K562 (cell line): ENCODE measurements around the gene GARNL3. TPM values are rescaled to one million over a fixed set of nuclear protein-coding genes. Genes with fewer than 3 reads are reported as not detected.

ENCODE experiments used
- ATAC-seq: fragments of 200-7000 bp; cut with Tn5 transposase; 3 replicates; pipeline ENCODE4 v1.9.1; 2020; ENCODE audit warnings: moderate library complexity
- BruUV-seq: library from RNA; stranded (reverse); fragments of 400-500 nt; replicated peaks from 2 replicates; lab custom pipeline; 2021; lab: Mats Ljungman, UMichigan
- CTCF ChIA-PET: fragments of 300-600 bp; formaldehyde crosslinking; extraction: SDS; loops from one replicate; lab custom pipeline; 2021; ENCODE audit warnings: low intra/inter-chr PET ratio; lab: Yijun Ruan, JAX
- POLR2A ChIA-PET: fragments of 300-600, 350-650 bp; sonication (Branson Sonifier 250); formaldehyde crosslinking; extraction: SDS; loops from one replicate; lab custom pipeline; 2021; ENCODE audit warnings: antibody characterized with exemption, inconsistent platforms; lab: Yijun Ruan, JAX
- DNase-seq, 4 experiments: peaks; one replicate each; pipeline versions ENCODE4 v3.0.0 to v3.0.0-alpha.2; 2011 to 2018; ENCODE audit warnings: low spot score in 3 of 4, mixed read lengths in 3 of 4; ENCODE audit errors: extremely low read depth in 1 of 4
- FAIRE-seq: peaks from 2 replicates; lab custom pipeline; 2011; peaks lifted over from hg19 to GRCh38; lab: Jason Lieb, UNC
- H2AFZ ChIP-seq: 2 replicates; pipeline ENCODE4 v1.6.0; 2011; ENCODE audit warnings: low read depth, low read length, control low read depth, inconsistent platforms
- H3K27ac ChIP-seq: fragments of 200-600 bp; 3 replicates; pipeline ENCODE4 v1.8.0; 2011; ENCODE audit warnings: low read depth, mild to moderate bottlenecking, control low read depth, inconsistent platforms, low read length, moderate library complexity, mixed read lengths; ENCODE audit errors: extremely low read depth
- H3K27me3 ChIP-seq, 2 experiments: fragments of 300-600 bp in 1 of 2; 2 replicates in 1 of 2; 3 replicates in 1 of 2; pipeline versions ENCODE4 v1.6.0 to v1.8.0; 2011; ENCODE audit warnings: inconsistent platforms in 2 of 2, low read length in 2 of 2, mild to moderate bottlenecking in 1 of 2, mixed read lengths in 1 of 2, moderate library complexity in 1 of 2; ENCODE audit not compliant: control insufficient read depth in 2 of 2, insufficient read depth in 2 of 2
- H3K36me3 ChIP-seq: fragments of 300-600 bp; 3 replicates; pipeline ENCODE4 v1.8.0; 2011; ENCODE audit warnings: mild to moderate bottlenecking, low read length, inconsistent platforms; ENCODE audit not compliant: control insufficient read depth, insufficient read depth
- H3K4me1 ChIP-seq, 2 experiments: fragments of 200-600 bp in 1 of 2; replicated peaks in 1 of 2; 2 replicates in 1 of 2; 3 replicates in 1 of 2; pipeline versions ENCODE4 v1.5.1 to v1.8.0; 2011; ENCODE audit warnings: inconsistent platforms in 2 of 2, low read length in 2 of 2, mild to moderate bottlenecking in 1 of 2, mixed read lengths in 1 of 2, moderate library complexity in 1 of 2; ENCODE audit not compliant: control insufficient read depth in 2 of 2, insufficient read depth in 2 of 2
- H3K4me2 ChIP-seq: 2 replicates; pipeline ENCODE4 v1.6.1; 2011; ENCODE audit warnings: low read length, control low read depth, inconsistent platforms, mixed read lengths; ENCODE audit not compliant: insufficient read depth
- H3K4me3 ChIP-seq: fragments of 200-600 bp; sonication (generic), shearing (Covaris generic); 2 replicates; pipeline ENCODE4 v1.5.1; 2016; ENCODE audit warnings: control low read depth, inconsistent platforms
- H3K79me2 ChIP-seq: fragments of 200-600 bp; 3 replicates; pipeline ENCODE4 v1.8.0; 2011; ENCODE audit warnings: low read length, inconsistent platforms; ENCODE audit not compliant: control insufficient read depth, insufficient read depth
- H3K9ac ChIP-seq, 2 experiments: 2 replicates each; pipeline versions ENCODE4 v1.6.0 to v1.6.1; 2011; ENCODE audit warnings: low read depth in 2 of 2, low read length in 2 of 2, control low read depth in 1 of 2, inconsistent platforms in 1 of 2, mild to moderate bottlenecking in 1 of 2, mixed read lengths in 1 of 2; ENCODE audit not compliant: insufficient read depth in 1 of 2
- H3K9me1 ChIP-seq: one replicate; pipeline ENCODE4 v1.6.0; 2011; ENCODE audit warnings: inconsistent platforms, mild to moderate bottlenecking, low read length, moderate library complexity; ENCODE audit not compliant: control insufficient read depth, insufficient read depth
- H3K9me3 ChIP-seq: replicated peaks from 2 replicates; pipeline ENCODE4 v1.5.1; 2011; ENCODE audit warnings: low read depth, low read length, inconsistent platforms; ENCODE audit not compliant: control insufficient read depth, insufficient read depth
- H4K20me1 ChIP-seq: replicated peaks from 2 replicates; pipeline ENCODE4 v1.6.1; 2011; ENCODE audit warnings: low read length, inconsistent platforms, mixed read lengths; ENCODE audit not compliant: control insufficient read depth, insufficient read depth
- ADNP ChIP-seq: fragments of 200-800 bp; sonication (Bioruptor generic); IDR thresholded peaks from 2 replicates; pipeline ENCODE4 v1.6.1; 2016; ENCODE audit warnings: missing genetic modification characterization, missing compliant biosample characterization
- C11orf30 ChIP-seq: fragments of 450-650 bp; IDR thresholded peaks from 2 replicates; pipeline ENCODE4 v1.6.1; 2016; ENCODE audit warnings: low read depth, mild to moderate bottlenecking
- GTF2A2 ChIP-seq: IDR thresholded peaks from 2 replicates; pipeline ENCODE4 v1.6.1; 2016; ENCODE audit warnings: mild to moderate bottlenecking, missing genetic modification characterization, missing compliant biosample characterization
- HIVEP1 ChIP-seq: fragments of 250-450 bp; sonication (Bioruptor Pico); IDR thresholded peaks from 2 replicates; pipeline ENCODE4 v1.4.0; 2020; ENCODE audit warnings: mild to moderate bottlenecking
- NFE2 ChIP-seq: IDR thresholded peaks from 2 replicates; pipeline ENCODE4 v1.6.1; 2014; ENCODE audit warnings: antibody characterized with exemption, low read depth
- RFX1 ChIP-seq: fragments of 450-650 bp; IDR thresholded peaks from 2 replicates; pipeline ENCODE4 v1.6.1; 2016; ENCODE audit warnings: mild to moderate bottlenecking, moderate library complexity
- RHOXF2B ChIP-seq: fragments of 250-450 bp; sonication (Bioruptor Pico); conservative IDR thresholded peaks from 2 replicates; pipeline ENCODE4 v1.5.1; 2021
- SETDB1 ChIP-seq: IDR thresholded peaks from one replicate; pipeline ENCODE4 v1.6.1; 2012; ENCODE audit warnings: low read length, control low read depth, inconsistent platforms
- SMAD3 ChIP-seq: fragments of 450-650 bp; formaldehyde crosslinking; conservative IDR thresholded peaks from 2 replicates; pipeline ENCODE4 v1.4.0; 2020; ENCODE audit warnings: mild to moderate bottlenecking
- SPI1 ChIP-seq: IDR thresholded peaks from 2 replicates; pipeline ENCODE4 v1.6.1; 2011; ENCODE audit warnings: low read depth, low read length, control low read depth, borderline replicate concordance
- TAF7 ChIP-seq: fragments of 450-650 bp; IDR thresholded peaks from 2 replicates; pipeline ENCODE4 v1.6.1; 2016; ENCODE audit warnings: missing genetic modification characterization, missing compliant biosample characterization
- TFAM ChIP-seq: fragments of 250-450 bp; sonication (Bioruptor Pico); conservative IDR thresholded peaks from 2 replicates; pipeline ENCODE4 v1.5.0; 2021; ENCODE audit warnings: mild to moderate bottlenecking, moderate library complexity
- TOE1 ChIP-seq, 2 experiments: fragments of 450-650 bp in 1 of 2; sonication (generic) in 1 of 2; formaldehyde crosslinking in 1 of 2; IDR thresholded peaks; 2 replicates each; pipeline versions ENCODE4 v1.7.1 to v1.8.0; 2016 to 2022; ENCODE audit warnings: borderline replicate concordance in 2 of 2, mild to moderate bottlenecking in 2 of 2, antibody characterized with exemption in 1 of 2, inconsistent platforms in 1 of 2, low read depth in 1 of 2, missing genetic modification reagents in 1 of 2, moderate library complexity in 1 of 2
- ZFP36 ChIP-seq: fragments of 150-350 bp; IDR thresholded peaks from 2 replicates; pipeline ENCODE4 v1.6.1; 2018; ENCODE audit warnings: low read length, low read depth; ENCODE audit not compliant: partially characterized antibody
- ZNF274 ChIP-seq: IDR thresholded peaks from 2 replicates; pipeline ENCODE4 v1.6.1; 2011; ENCODE audit warnings: low read depth, mild to moderate bottlenecking, low read length, moderate library complexity, borderline replicate concordance
- ZNF384 ChIP-seq: IDR thresholded peaks from 2 replicates; pipeline ENCODE4 v1.6.1; 2012; ENCODE audit warnings: low read depth, low read length, improper control_type of control experiment
- ZNF583 ChIP-seq: fragments of 250-450 bp; sonication (Bioruptor Pico); IDR thresholded peaks from 2 replicates; pipeline ENCODE4 v1.4.0; 2020
- WGBS: fragments of 100-300 bp; shearing (Covaris generic); methylation state at CpG from one replicate; pipeline ENCODE4 v1.1.6; 2016; ENCODE audit warnings: low coverage, mixed read lengths; ENCODE audit not compliant: insufficient coverage; ENCODE audit errors: missing lambda C conversion rate; 5-methylcytosine and 5-hydroxymethylcytosine counted together
- in situ Hi-C: fragments of 300-500 bp; cut with MboI; formaldehyde crosslinking; loops from 4 replicates; pipeline ENCODE4 v1.15.0; 2018; ENCODE audit warnings: inconsistent platforms, mixed read lengths
- intact Hi-C: fragments of 100-400 bp; cut with micrococcal nuclease; formaldehyde crosslinking; loops from 2 replicates; pipeline ENCODE4 v1.14.2; 2022
- polyA plus RNA-seq, 8 experiments: library from polyadenylated mRNA; depleted of rRNA in 4 of 8; stranded (reverse) in 5 of 8; unstranded in 3 of 8; fragments of >200 nt; fragmentation: Nextera tagmentation in 2 of 8; fragmentation: Illumina TruSeq in 1 of 8; extraction: Ambion mirVana in 2 of 8; extraction: Trizol in 1 of 8; gene quantifications; 2 replicates each; pipeline versions ENCODE4 v1.2.1 to v1.2.3, GENCODE V29; 2011 to 2014; ENCODE audit warnings: inconsistent platforms in 1 of 8, missing spikeins in 1 of 8
- total RNA-seq, 7 experiments: library from RNA; depleted of rRNA in 6 of 7; stranded (reverse); fragments of >200 nt in 6 of 7; fragmentation: Illumina TruSeq in 2 of 7; extraction: Trizol in 2 of 7; gene quantifications; 2 replicates each; pipeline versions ENCODE4 v1.2.1 to v1.2.3, GENCODE V29; 2011 to 2021; ENCODE audit warnings: low replicate concordance in 1 of 7
- TF ChIP-seq, protein P1 (sequence below): sonication (generic); formaldehyde crosslinking; IDR thresholded peaks from 2 replicates; pipeline ENCODE4 v1.8.0; 2022; ENCODE audit warnings: mild to moderate bottlenecking, missing genetic modification reagents, borderline replicate concordance
- TF ChIP-seq, protein P2 (sequence below): IDR thresholded peaks from 2 replicates; pipeline ENCODE4 v1.6.1; 2011; ENCODE audit warnings: borderline replicate concordance, low read depth, mild to moderate bottlenecking, moderate library complexity, low read length; ENCODE audit not compliant: insufficient read depth, poor library complexity, severe bottlenecking
- TF ChIP-seq, protein P3 (sequence below): sonication (generic); formaldehyde crosslinking; IDR thresholded peaks from 2 replicates; pipeline ENCODE4 v1.9.0; 2022; ENCODE audit warnings: mild to moderate bottlenecking, missing genetic modification reagents

The GARNL3 gene
- total and polyA plus RNA-seq, 9 of the 15 experiments (the other 6 are each of a cell fraction or from before 2014, with no cell fraction given) = 0.35 to 2.7 (median 1.6) TPM

DNA sequence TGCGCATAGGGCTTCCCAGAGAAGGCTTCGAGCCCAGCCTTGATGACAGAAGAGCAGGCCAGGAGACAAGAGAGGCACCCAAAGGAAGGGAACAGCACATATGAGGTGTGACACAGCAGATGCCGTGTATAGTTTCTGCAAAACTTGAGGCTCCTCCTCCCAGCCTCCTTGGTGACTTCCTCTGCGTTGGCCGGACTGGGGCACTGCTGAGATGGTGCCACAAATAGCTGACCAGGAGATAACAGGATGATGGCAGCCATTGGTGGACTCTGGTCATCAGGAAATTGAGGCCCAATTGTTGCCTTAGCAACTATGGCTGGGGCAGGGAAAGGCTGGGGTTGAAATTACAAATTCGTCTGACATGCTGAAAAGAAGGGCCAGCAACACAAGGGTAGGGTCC is 154.8 kb downstream of the GARNL3 start:
- Histone ChIP-seq H3K4me1 (peaks cover 29 to 30% of the 10 kb centered on the region in 2 experiments), H3K9me1 (no peaks in the 10 kb centered on the region), H4K20me1 (0 out of 2 replicates have a peak, but pooled peaks cover 4% of the 10 kb centered on the region), H3K4me3 (no peak overlapping the region), H3K9me3 (no peaks in the 10 kb centered on the region), H2AFZ (no peak overlapping the region), H3K79me2 (peaks cover 15% of the 10 kb centered on the region), H3K9ac (peak overlapping the region in 1 of 2 experiments; percentile 55; a peak in 1 of 4 replicates), H3K27me3 (no peaks in the 10 kb centered on the region), H3K36me3 (no peaks in the 10 kb centered on the region), H3K4me2 (no peak overlapping the region), H3K27ac (no peak overlapping the region)
- DNase-seq (peak in 1 of 4 experiments; percentile 21), ATAC-seq (no peak), FAIRE-seq (no peak)
- intact Hi-C loops = loop anchor here (2.0 kb wide), 1 partner anchor 59 kb away; no protein-coding TSS in a partner anchor
- ChIA-PET CTCF (no interaction called here), POLR2A (interaction anchor here (0.7 kb wide), 1 partner anchor 41 kb away, joined by 3 read pairs; no protein-coding TSS in a partner anchor)
- in situ Hi-C loops = no loop called here
- no TSS peak for BruUV-seq
- 27% methylated on average over 5 of the region's 6 CpGs for WGBS
- TF ChIP-seq GTF2A2 = no peak
- TF ChIP-seq, protein P1, sequence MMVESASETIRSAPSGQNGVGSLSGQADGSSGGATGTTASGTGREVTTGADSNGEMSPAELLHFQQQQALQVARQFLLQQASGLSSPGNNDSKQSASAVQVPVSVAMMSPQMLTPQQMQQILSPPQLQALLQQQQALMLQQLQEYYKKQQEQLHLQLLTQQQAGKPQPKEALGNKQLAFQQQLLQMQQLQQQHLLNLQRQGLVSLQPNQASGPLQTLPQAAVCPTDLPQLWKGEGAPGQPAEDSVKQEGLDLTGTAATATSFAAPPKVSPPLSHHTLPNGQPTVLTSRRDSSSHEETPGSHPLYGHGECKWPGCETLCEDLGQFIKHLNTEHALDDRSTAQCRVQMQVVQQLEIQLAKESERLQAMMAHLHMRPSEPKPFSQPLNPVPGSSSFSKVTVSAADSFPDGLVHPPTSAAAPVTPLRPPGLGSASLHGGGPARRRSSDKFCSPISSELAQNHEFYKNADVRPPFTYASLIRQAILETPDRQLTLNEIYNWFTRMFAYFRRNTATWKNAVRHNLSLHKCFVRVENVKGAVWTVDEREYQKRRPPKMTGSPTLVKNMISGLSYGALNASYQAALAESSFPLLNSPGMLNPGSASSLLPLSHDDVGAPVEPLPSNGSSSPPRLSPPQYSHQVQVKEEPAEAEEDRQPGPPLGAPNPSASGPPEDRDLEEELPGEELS (CRISPR knock-in tag) = no peak
- TF ChIP-seq TOE1 (IDR thresholded peaks at IDR 0.05; ENCODE audit: borderline replicate concordance) = no peak
- TF ChIP-seq TOE1 (CRISPR knock-in tag; IDR thresholded peaks at IDR 0.05; ENCODE audit: borderline replicate concordance, low read depth) = no peak
- no peak for TF ChIP-seq SMAD3
- no peak for TF ChIP-seq TAF7
- TF ChIP-seq, protein P2, sequence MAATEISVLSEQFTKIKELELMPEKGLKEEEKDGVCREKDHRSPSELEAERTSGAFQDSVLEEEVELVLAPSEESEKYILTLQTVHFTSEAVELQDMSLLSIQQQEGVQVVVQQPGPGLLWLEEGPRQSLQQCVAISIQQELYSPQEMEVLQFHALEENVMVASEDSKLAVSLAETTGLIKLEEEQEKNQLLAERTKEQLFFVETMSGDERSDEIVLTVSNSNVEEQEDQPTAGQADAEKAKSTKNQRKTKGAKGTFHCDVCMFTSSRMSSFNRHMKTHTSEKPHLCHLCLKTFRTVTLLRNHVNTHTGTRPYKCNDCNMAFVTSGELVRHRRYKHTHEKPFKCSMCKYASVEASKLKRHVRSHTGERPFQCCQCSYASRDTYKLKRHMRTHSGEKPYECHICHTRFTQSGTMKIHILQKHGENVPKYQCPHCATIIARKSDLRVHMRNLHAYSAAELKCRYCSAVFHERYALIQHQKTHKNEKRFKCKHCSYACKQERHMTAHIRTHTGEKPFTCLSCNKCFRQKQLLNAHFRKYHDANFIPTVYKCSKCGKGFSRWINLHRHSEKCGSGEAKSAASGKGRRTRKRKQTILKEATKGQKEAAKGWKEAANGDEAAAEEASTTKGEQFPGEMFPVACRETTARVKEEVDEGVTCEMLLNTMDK = no peak
- no peak for TF ChIP-seq SETDB1
- no peak for TF ChIP-seq ZNF384
- no peak for TF ChIP-seq ZNF274
- TF ChIP-seq ZNF583 (CRISPR knock-in tag) = no peak
- no peak for TF ChIP-seq TFAM
- TF ChIP-seq NFE2 = peak; percentile 50; the same call in 1 of the 2 replicates
- TF ChIP-seq ZFP36 = no peak
- TF ChIP-seq, protein P3, sequence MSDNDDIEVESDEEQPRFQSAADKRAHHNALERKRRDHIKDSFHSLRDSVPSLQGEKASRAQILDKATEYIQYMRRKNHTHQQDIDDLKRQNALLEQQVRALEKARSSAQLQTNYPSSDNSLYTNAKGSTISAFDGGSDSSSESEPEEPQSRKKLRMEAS (CRISPR knock-in tag) = no peak
- peak; percentile 45; the same call in 1 of the 2 replicates for TF ChIP-seq RFX1
- no peak for TF ChIP-seq ADNP
- TF ChIP-seq HIVEP1 (CRISPR knock-in tag) = no peak
- TF ChIP-seq SPI1 = peak; percentile 57; the same call in 1 of the 2 replicates
- TF ChIP-seq C11orf30 = 0 out of 2 replicates have a peak, but pooled peaks have one; percentile 23
- no peak for TF ChIP-seq RHOXF2B (CRISPR knock-in tag)
